ENCODE data around the gene KCNG2. TPM values are rescaled to one million over a fixed set of nuclear protein-coding genes. Genes with fewer than 3 reads are reported as not detected.
"Not testable (repeated sequence)": the region's sequence is repeated elsewhere in the genome, so short reads cannot be mapped to it uniquely, and the experiment has no call there.

KCNG2 gene
- total and polyA plus RNA-seq, 2 of the 8 experiments (the other 6 are each of a cell fraction or from before 2014, with no cell fraction given), result 0.19 to 0.74 TPM

DNA sequence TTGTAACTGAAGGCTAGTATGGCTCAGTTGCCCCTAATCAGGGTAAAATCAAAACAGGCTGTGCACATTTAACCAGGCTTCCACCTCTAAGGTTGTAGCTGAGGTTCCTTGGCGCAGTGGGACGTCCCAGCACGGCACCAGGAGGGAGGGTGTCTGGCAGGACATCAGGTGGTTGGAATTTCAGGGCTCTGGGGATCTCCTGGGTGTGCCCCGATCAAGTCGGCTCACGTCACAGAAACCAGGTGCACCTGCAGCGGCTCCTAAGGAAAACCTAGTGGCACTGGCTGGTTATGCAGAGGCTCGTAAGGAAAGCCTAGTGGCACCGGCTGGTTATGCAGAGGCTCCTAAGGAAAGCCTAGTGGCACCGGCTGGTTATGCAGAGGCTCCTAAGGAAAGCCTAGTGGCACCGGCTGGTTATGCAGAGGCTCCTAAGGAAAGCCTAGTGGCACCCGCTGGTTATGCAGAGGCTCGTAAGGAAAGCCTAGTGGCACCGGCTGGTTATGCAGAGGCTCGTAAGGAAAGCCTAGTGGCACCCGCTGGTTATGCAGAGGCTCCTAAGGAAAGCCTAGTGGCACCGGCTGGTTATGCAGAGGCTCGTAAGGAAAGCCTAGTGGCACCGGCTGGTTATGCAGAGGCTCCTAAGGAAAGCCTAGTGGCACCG is 45.7 kb upstream of the KCNG2 start:
- CTCF ChIA-PET (ENCODE audit: partially characterized antibody), result interaction anchor here (0.9 to 1.3 kb wide), 5 partner anchors 14 to 371 kb away, joined by 3 to 7 read pairs (median 3); no protein-coding TSS in a partner anchor

More for the DNA sequence above, 45.7 kb upstream of the KCNG2 start:
- H4K8ac ChIP-seq (ENCODE audit: extremely low read depth, insufficient read depth, low read length); H3K14ac ChIP-seq (ENCODE audit: insufficient read length); H4K5ac ChIP-seq (ENCODE audit: insufficient read length, low read depth, low read length); H3K4me2 ChIP-seq (ENCODE audit: insufficient read depth in 1 of 2, low read depth in 2 of 2, low read length in 2 of 2); H3K56ac ChIP-seq (replicated peaks; ENCODE audit: insufficient read length, low read depth, low read length); H3K4ac ChIP-seq (replicated peaks; ENCODE audit: insufficient read length, low read depth, low read length); H4K91ac ChIP-seq (replicated peaks; ENCODE audit: insufficient read length, low read length); H3K27ac ChIP-seq (ENCODE audit: low read depth, low read length); H3K9me3 ChIP-seq (ENCODE audit: insufficient read depth in 2 of 2, low read depth in 1 of 2, low read length in 1 of 2); H3K79me2 ChIP-seq (ENCODE audit: control insufficient read depth in 1 of 2, insufficient read depth in 2 of 2, low read length in 2 of 2); FAIRE-seq; H2AFZ ChIP-seq (ENCODE audit: low read length); H4K20me1 ChIP-seq (replicated peaks in 1 of 2; ENCODE audit: control insufficient read depth in 1 of 2, insufficient read depth in 2 of 2, low read length in 2 of 2); H3K23me2 ChIP-seq (ENCODE audit: low read depth, low read length); H3K23ac ChIP-seq (ENCODE audit: insufficient read length); DNase-seq (ENCODE audit: low read depth in 1 of 2, low spot score in 2 of 2); H2BK120ac ChIP-seq (replicated peaks; ENCODE audit: low read depth, low read length); H2BK15ac ChIP-seq (ENCODE audit: low read length); H3K27me3 ChIP-seq (replicated peaks in 1 of 4; ENCODE audit: control insufficient read depth in 3 of 4, extremely low read depth in 1 of 4, insufficient read depth in 3 of 4, low read length in 3 of 4); H2BK5ac ChIP-seq (ENCODE audit: low read depth, low read length); H3K79me1 ChIP-seq (ENCODE audit: low read depth, low read length); H2AK5ac ChIP-seq (ENCODE audit: low read depth, low read length); H3K4me3 ChIP-seq (ENCODE audit: extremely low read depth in 1 of 4, insufficient read depth in 2 of 4, low read depth in 3 of 4, low read length in 4 of 4); H3K4me1 ChIP-seq (replicated peaks in 1 of 4; ENCODE audit: control insufficient read depth in 3 of 4, insufficient read depth in 4 of 4, low read length in 3 of 4); H3K9ac ChIP-seq (replicated peaks in 1 of 4; ENCODE audit: extremely low read depth in 1 of 4, low read depth in 3 of 4, low read length in 3 of 4); POLR2A ChIA-PET (ENCODE audit: partially characterized antibody); H2BK20ac ChIP-seq (ENCODE audit: low read length); H2BK12ac ChIP-seq (ENCODE audit: low read depth, low read length); H3K18ac ChIP-seq (ENCODE audit: extremely low read depth, low read length): not testable (repeated sequence)
- TF ChIP-seq, protein P1, sequence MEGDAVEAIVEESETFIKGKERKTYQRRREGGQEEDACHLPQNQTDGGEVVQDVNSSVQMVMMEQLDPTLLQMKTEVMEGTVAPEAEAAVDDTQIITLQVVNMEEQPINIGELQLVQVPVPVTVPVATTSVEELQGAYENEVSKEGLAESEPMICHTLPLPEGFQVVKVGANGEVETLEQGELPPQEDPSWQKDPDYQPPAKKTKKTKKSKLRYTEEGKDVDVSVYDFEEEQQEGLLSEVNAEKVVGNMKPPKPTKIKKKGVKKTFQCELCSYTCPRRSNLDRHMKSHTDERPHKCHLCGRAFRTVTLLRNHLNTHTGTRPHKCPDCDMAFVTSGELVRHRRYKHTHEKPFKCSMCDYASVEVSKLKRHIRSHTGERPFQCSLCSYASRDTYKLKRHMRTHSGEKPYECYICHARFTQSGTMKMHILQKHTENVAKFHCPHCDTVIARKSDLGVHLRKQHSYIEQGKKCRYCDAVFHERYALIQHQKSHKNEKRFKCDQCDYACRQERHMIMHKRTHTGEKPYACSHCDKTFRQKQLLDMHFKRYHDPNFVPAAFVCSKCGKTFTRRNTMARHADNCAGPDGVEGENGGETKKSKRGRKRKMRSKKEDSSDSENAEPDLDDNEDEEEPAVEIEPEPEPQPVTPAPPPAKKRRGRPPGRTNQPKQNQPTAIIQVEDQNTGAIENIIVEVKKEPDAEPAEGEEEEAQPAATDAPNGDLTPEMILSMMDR (IDR thresholded peaks at IDR 0.05; ENCODE audit: control extremely low read depth in 1 of 3, insufficient read depth in 1 of 3, low read depth in 1 of 3, low read length in 3 of 3), result peak; percentile 8 to 77 (median 58)
- peak; percentile 28 for TF ChIP-seq TAF7 (optimal IDR thresholded peaks at IDR 0.05; ENCODE audit: borderline replicate concordance, low read depth, low read length)
- TF ChIP-seq, protein P2, sequence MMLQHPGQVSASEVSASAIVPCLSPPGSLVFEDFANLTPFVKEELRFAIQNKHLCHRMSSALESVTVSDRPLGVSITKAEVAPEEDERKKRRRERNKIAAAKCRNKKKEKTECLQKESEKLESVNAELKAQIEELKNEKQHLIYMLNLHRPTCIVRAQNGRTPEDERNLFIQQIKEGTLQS (IDR thresholded peaks at IDR 0.05; ENCODE audit: insufficient read depth, low read depth, low read length), result 0 out of 2 replicates have a peak, but pooled peaks have one; percentile 23
- H3K36me3 ChIP-seq (ENCODE audit: control insufficient read depth in 2 of 4, insufficient read depth in 4 of 4, low read length in 3 of 4), result peaks cover 4 to 18% (median 10%) of the 10 kb centered on the region in 4 experiments; a peak in 6 of 8 replicates
- 82% methylated on average over 16 of the region's 20 CpGs; no CpG with 5 or more reads in 1 of the 2 experiments for WGBS, 2 experiments (ENCODE audit: extremely low coverage in 1 of 2, insufficient coverage in 1 of 2, insufficient read length in 1 of 2, insufficient replicate concordance in 2 of 2, low coverage in 1 of 2, low lambda C conversion rate in 2 of 2, missing lambda C conversion rate in 1 of 2)

All from H1 (cell line).